Measurements from ENCODE around the gene PARD3B. TPM values are rescaled to one million over a fixed set of nuclear protein-coding genes. Genes with fewer than 3 reads are reported as not detected.

The PARD3B gene
- total RNA-seq, 1 experiment from 2014 or later: 3.9 TPM

GRCh38 chr2:204715361-204715760 lies 170.1 kb downstream of the PARD3B start:
- Histone ChIP-seq H3K79me2 (ENCODE audit: low read length) (no peaks in the 10 kb centered on the region), H3K4me3 (ENCODE audit: low read length) (no peak overlapping the region), H3K4me2 (ENCODE audit: low read length) (no peak overlapping the region), H2AFZ (ENCODE audit: low read length) (no peak overlapping the region), H3K4me1 (ENCODE audit: insufficient read depth, low read length) (no peaks in the 10 kb centered on the region), H3K9me3 (ENCODE audit: low read length) (no peaks in the 10 kb centered on the region), H3F3A (ENCODE audit: low read length, unreplicated experiment) (no peaks in the 10 kb centered on the region), H3K36me3 (ENCODE audit: low read depth, low read length) (no peaks in the 10 kb centered on the region), H3K27me3 (ENCODE audit: low read length) (no peaks in the 10 kb centered on the region), H4K20me1 (ENCODE audit: low read length) (peaks cover 3% of the 10 kb centered on the region; the same call in 1 of the 2 replicates), H3K9ac (ENCODE audit: low read length) (no peak overlapping the region), H3K27ac (ENCODE audit: low read length) (no peak overlapping the region), H3K9me2 (replicated peaks; ENCODE audit: low read length) (no peaks in the 10 kb centered on the region)
- TF ChIP-seq EZH2 (IDR thresholded peaks at IDR 0.05; ENCODE audit: low read length, unreplicated experiment) (no peak), EZH2phosphoT487 (IDR thresholded peaks at IDR 0.05; ENCODE audit: borderline replicate concordance, low read length) (no peak), CTCF (conservative IDR thresholded peaks at IDR 0.05; ENCODE audit: low read depth, low read length) (no peak)
- ATAC-seq (no peak), DNase-seq (no peak)
- ChIA-PET POLR2A (ENCODE audit: unreplicated experiment) (no interaction called here), CTCF (no interaction called here)
- intact Hi-C loops (cut with micrococcal nuclease): no loop called here
- BruUV-seq (replicated peaks): no TSS peak

GRCh38 chr2:204717591-204717990 lies 172.3 kb downstream of the PARD3B start:
- Histone ChIP-seq H3K4me1 (ENCODE audit: insufficient read depth, low read length) (no peaks in the 10 kb centered on the region), H3K4me2 (ENCODE audit: low read length) (no peak overlapping the region), H4K20me1 (ENCODE audit: low read length) (peaks cover 3% of the 10 kb centered on the region; the same call in 1 of the 2 replicates), H3K9ac (ENCODE audit: low read length) (no peak overlapping the region), H3K9me2 (replicated peaks; ENCODE audit: low read length) (no peaks in the 10 kb centered on the region), H3K9me3 (ENCODE audit: low read length) (no peaks in the 10 kb centered on the region), H3K27me3 (ENCODE audit: low read length) (no peaks in the 10 kb centered on the region), H3K4me3 (ENCODE audit: low read length) (no peak overlapping the region), H3K79me2 (ENCODE audit: low read length) (no peaks in the 10 kb centered on the region), H3K36me3 (ENCODE audit: low read depth, low read length) (no peaks in the 10 kb centered on the region), H2AFZ (ENCODE audit: low read length) (no peak overlapping the region), H3K27ac (ENCODE audit: low read length) (no peak overlapping the region), H3F3A (ENCODE audit: low read length, unreplicated experiment) (no peaks in the 10 kb centered on the region)
- intact Hi-C loops (cut with micrococcal nuclease): no loop called here
- no TSS peak for BruUV-seq (replicated peaks)
- POLR2A ChIA-PET (ENCODE audit: unreplicated experiment): no interaction called here
- ATAC-seq (no peak), DNase-seq (no peak)
- CTCF ChIA-PET: no interaction called here
- TF ChIP-seq EZH2phosphoT487 (IDR thresholded peaks at IDR 0.05; ENCODE audit: borderline replicate concordance, low read length) (no peak), CTCF (conservative IDR thresholded peaks at IDR 0.05; ENCODE audit: low read depth, low read length) (no peak), EZH2 (IDR thresholded peaks at IDR 0.05; ENCODE audit: low read length, unreplicated experiment) (no peak)

- Histone ChIP-seq H3K27me3 (ENCODE audit: low read length) (no peaks in the 10 kb centered on the region), H4K20me1 (ENCODE audit: low read length) (peaks cover under 1% of the 10 kb centered on the region; the same call in 1 of the 2 replicates), H3K4me2 (ENCODE audit: low read length) (no peak overlapping the region), H3K9me3 (ENCODE audit: low read length) (no peaks in the 10 kb centered on the region), H3K4me3 (ENCODE audit: low read length) (no peak overlapping the region), H3F3A (ENCODE audit: low read length, unreplicated experiment) (no peaks in the 10 kb centered on the region), H2AFZ (ENCODE audit: low read length) (no peak overlapping the region), H3K4me1 (ENCODE audit: insufficient read depth, low read length) (no peaks in the 10 kb centered on the region), H3K9me2 (replicated peaks; ENCODE audit: low read length) (no peaks in the 10 kb centered on the region), H3K27ac (ENCODE audit: low read length) (no peak overlapping the region), H3K9ac (ENCODE audit: low read length) (no peak overlapping the region), H3K36me3 (ENCODE audit: low read depth, low read length) (no peaks in the 10 kb centered on the region), H3K79me2 (ENCODE audit: low read length) (no peaks in the 10 kb centered on the region)
- ChIA-PET CTCF (no interaction called here), POLR2A (ENCODE audit: unreplicated experiment) (no interaction called here)
- intact Hi-C loops (cut with micrococcal nuclease): no loop called here
- BruUV-seq (replicated peaks): no TSS peak
- no peak for TF ChIP-seq EZH2 (IDR thresholded peaks at IDR 0.05; ENCODE audit: low read length, unreplicated experiment)
- no peak for TF ChIP-seq EZH2phosphoT487 (IDR thresholded peaks at IDR 0.05; ENCODE audit: borderline replicate concordance, low read length)
- TF ChIP-seq CTCF (conservative IDR thresholded peaks at IDR 0.05; ENCODE audit: low read depth, low read length): no peak
- DNase-seq: no peak
- no peak for ATAC-seq
Measured at GRCh38 chr2:204718607-204719006, 173.3 kb downstream of the PARD3B start.

Measured in PC-3 (cell line).